ENCODE measurements around the gene MYH7.

DNA sequence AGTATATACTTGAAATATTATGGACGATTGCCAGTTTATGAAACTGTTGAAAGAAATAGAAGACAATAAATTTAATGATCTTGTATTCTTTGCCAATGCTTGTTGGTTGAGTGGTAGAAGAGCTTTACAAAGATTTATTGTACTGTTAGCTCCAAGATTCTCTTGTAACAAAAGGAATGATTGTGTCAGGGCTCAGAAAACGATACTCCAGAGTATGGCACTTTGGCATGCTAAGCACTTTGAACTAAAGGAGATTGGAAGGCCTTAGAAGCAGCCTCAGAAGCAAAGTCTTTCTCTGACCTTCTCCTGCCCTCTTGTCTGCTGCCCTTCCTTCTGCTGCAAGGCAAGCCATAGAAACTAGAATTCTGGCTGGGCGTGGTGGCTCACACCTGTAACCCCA lies 29.8 kb upstream of the MYH7 start:
- TF ChIP-seq POLR2AphosphoS5 (IDR thresholded peaks at IDR 0.05), result no peak
- TF ChIP-seq, protein P1, sequence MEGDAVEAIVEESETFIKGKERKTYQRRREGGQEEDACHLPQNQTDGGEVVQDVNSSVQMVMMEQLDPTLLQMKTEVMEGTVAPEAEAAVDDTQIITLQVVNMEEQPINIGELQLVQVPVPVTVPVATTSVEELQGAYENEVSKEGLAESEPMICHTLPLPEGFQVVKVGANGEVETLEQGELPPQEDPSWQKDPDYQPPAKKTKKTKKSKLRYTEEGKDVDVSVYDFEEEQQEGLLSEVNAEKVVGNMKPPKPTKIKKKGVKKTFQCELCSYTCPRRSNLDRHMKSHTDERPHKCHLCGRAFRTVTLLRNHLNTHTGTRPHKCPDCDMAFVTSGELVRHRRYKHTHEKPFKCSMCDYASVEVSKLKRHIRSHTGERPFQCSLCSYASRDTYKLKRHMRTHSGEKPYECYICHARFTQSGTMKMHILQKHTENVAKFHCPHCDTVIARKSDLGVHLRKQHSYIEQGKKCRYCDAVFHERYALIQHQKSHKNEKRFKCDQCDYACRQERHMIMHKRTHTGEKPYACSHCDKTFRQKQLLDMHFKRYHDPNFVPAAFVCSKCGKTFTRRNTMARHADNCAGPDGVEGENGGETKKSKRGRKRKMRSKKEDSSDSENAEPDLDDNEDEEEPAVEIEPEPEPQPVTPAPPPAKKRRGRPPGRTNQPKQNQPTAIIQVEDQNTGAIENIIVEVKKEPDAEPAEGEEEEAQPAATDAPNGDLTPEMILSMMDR (IDR thresholded peaks at IDR 0.05), result no peak
- TF ChIP-seq POLR2A (IDR thresholded peaks at IDR 0.05), result no peak
